GM18498 (cell line): ENCODE measurements around the gene CRHR1.

Source experiments
- ATAC-seq: cut with Tn5 transposase; IDR thresholded peaks from one replicate; pipeline ENCODE4 v1.9.1; 2021; ENCODE audit warnings: mild to moderate bottlenecking, moderate library complexity; ENCODE audit not compliant: unreplicated experiment

The CRHR1 gene

DNA sequence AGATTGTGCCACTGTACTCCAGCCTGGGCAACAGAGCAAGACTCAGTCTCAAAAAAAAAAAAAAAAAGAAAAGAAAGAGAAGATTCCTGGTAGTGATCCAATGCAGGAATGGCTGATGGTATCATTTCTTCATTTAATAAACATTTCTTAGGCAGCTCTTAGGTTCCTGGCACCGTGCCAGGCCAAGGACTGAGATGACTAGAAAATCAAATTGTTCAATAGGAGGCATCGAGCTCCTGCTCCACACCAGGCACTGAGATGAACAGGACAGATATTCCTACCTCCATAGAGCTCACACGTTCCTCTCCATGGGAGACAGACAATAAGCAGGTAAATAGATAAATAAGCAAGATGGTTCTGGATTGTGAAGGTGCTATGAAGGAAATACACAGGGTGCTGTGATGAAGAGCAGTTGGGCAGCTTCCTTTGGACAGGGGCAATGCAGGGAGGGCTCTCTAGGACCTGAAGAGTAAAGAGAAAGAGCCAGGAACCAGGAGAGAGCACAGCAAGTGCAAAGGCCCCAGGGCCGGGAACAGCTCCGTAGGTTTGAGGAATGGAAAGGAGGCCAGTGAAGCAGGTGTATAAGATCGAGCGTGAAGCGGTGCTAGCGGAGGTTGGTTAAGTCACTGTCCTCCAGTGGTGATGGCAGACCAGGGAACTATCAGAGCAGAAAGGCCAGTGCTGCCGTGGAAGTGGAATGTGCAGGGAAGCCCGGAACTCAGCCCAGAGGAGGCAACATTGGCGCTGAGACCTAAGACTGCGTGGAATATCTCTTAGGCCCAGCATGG is 26.5 kb upstream of the CRHR1 start:
- no peak for ATAC-seq

DNA sequence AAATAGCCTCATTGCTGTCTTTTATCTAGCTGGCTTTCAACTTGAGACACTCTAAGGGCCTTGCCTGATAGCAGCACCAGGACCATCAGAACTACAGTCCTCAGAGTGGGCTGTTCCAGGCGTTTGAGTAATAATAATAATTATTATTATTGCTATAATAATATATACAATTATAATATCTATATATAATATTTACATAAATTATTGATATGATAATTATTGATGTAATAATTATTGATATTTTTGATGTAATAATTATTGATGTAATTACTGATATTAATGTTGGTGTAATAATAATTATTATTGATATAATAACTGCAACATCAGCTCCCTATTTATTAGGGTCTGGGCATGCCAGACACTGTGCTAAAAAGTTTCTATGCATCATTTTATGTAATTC is 25.6 kb upstream of the CRHR1 start:
- no peak for ATAC-seq

DNA sequence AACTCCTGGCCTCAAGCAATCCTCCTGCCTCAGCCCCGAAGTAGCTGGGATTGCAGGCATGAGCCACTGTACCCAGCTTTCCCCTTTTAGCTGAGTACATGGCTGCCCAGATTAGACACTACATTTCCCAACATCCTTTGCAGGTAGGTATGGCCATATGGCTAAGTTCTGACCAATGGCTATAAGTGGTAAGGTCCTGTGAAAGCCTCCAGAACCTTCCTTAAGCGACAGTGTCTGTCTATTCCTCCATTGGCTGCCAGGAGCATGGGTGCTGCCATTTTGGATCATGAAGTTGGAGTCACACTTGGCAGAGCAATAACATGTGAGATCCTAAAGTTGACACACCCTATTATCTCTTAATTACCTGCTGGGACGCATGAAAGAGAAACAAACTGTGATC is 24.4 kb upstream of the CRHR1 start:
- no peak for ATAC-seq

DNA sequence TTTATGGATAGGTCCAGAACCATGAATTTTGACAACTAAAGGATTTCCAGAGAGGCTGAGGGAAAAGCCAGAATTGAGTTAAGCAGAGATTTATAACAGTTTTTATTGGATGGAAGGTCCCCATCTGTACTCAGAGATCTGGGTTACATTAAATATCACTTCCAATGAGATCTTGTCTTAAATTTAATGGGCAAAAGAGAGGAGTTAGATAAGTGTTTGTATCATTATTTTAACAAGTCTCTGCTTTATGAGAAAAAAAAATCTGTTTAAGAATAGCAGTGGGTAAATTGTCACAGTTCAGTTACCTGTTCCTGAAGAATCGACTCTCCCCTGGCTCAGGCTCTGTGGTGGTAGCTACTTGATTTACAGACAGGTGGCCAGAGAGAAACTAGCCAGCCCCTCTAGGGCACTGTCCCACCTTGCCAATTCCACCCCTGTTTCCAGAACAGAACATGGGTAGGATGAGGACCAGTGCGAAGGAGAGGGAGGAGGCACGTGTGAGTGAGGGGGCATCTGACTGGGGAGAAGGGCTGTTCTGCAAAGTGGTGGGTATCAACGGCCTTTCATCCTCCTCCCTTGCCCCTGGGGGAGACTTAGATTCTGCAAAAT is 22.1 kb upstream of the CRHR1 start:
- ATAC-seq, result no peak

DNA sequence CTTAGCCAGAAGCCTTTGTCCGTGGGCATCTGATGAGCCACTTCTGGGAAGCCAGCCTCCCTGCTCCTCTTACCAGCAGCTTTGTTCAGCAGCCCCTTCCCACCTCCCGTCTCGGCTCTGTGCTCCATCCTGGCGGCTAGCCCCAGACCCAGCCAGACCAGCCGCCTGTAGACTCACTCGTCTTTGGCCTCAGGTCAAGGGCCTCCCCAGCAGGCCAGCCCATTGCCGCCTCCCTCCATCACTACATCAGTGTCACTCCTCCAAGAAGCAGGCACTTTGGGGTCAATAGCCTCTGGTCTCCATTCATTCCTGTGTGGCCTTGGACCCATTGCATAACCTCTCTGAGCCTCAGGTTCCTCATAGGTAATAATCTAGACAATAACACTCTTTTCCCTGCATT is 20.9 kb upstream of the CRHR1 start:
- no peak for ATAC-seq

DNA sequence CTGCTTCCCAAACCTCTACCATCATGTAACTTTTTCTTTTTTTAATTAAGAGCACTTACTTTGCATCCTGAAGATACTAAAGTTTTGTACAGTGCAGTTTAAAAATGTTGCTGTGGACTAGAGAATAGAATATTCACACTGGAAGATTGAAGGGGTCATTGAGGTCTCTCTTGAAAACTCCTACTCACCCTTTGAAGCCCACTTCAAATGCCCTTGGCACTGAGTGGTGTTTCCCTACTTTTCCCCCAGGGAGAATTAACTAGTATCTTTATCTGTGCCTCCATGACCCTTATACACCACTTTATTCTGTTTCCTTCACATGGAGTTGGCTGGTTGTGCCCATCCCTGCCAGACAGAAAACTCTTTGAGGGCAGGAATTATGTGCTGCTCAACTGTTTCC is 19.6 kb upstream of the CRHR1 start:
- ATAC-seq, result no peak

DNA sequence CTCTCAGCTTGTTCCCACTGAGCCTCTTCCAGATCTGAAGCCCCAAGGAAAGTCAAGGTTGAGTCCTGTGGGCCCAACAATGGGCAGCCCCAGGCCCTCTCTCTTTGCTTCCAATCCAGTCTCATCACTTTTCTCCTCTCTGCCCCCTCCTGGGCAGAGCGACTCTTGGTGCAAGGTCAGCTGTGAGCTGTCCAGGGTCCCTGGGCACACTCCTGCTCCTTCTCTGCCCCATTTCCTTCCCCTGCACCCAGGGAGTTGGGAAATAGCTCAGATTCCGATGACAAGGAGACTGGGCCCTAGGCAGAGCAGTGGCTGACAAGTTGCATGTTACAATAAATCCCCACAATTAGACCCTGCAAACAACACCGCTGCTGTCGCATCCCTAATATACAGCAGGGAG is 16.1 kb upstream of the CRHR1 start:
- ATAC-seq, result no peak

DNA sequence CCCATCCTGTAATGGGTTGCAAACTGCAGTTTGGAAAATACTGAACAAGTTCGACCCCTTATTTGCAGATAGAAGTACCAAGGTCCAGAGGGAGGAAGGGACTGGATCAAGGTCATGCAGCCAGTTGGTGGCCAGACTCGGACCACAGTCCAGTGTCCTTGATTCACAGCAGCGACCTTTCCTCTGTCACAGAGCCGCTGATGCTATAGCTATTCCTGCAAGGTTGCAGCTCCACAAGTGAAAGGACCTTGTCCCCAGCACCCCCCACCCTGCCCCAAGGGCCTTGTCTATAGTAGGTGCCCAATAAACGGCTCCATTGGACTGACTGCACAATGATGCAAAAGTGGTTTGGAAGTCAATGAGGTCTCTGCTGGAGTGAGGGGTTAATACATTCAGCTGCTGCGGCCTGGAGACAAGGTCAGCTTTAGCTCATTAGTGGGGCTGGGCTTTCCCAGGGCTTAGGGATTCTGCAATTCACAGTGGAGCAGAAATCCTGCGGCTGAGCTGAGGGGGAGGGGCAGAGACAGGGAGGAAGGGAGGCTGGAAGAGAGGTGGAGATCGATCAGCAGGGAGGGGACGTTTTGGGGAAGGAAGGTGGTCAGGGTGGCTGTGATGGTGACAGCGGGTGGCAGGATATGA is 13.4 kb upstream of the CRHR1 start:
- no peak for ATAC-seq

DNA sequence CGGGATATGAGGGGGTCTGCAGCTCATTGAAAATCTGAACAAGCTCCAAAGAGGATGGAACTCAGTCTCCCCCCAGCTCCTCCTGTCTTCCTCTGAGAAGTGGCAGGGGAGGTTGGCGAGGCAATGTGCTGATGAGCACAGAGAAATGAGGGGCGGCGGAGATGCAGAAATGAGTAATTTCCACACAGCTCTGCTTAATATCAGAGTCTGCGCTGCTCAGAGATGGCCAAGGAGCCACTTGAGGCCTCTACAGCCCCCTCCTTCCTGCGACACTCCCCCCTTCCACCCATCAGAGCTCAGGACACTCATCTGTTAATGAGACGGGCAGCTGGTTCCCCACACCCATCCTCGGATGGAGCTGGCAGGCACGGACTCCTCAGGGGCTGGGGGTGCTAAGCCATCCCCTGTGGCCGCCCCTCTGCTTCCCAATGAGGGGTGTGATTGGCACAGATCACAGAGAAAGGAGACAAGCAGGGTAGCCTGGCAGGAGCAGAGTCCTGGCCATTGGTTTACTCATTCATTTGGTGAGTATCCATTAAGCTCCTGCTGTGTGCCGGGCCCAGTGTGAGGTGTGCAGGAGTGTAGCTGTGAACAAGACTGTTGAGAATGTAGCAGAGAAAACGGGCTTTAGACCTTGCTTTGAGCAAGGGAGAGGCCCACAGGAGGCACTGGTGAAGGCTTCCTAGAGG is 12.7 kb upstream of the CRHR1 start:
- ATAC-seq, result no peak

DNA sequence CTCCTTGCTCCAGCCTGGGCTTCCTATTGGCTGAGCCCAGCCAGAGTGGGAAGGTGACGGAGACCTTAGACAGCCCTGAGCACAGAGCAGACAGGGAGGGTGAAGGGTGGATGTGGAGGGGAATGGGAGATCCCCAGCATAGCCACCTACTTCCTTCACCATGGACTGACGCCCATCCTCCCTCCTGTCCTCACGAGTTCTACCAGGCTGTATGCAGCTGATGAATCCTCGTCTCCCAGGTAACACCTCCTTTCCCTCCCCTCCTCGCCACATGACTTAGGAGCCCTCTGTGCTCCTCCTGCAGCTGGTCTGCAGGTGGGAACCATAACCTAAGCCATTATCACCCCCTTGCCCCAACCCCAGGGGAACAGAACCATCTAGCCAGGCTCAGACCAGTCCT is 9.0 kb upstream of the CRHR1 start:
- ATAC-seq, result no peak

DNA sequence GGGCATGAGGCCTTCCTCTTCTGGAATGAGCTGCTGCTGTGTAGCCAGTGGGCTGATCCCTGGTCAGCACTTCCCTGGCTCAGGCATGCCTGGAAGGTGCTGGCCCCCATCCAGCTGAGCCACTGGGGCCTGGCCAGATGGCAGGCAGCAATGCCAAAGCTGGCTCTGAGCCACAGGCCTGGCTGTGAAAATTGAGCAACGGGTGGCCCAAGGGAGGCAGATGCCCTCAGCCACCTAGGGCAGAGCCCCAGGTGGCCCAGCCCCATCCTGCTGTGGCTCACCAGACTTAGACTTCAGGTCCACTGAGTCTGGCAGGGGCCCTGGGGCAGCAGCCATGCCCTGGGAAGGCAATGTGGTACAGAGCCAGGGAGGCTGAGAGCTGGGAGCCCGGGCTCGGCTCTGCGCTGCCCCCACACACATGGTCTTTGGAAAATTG is 8.5 kb upstream of the CRHR1 start:
- ATAC-seq, result no peak

DNA sequence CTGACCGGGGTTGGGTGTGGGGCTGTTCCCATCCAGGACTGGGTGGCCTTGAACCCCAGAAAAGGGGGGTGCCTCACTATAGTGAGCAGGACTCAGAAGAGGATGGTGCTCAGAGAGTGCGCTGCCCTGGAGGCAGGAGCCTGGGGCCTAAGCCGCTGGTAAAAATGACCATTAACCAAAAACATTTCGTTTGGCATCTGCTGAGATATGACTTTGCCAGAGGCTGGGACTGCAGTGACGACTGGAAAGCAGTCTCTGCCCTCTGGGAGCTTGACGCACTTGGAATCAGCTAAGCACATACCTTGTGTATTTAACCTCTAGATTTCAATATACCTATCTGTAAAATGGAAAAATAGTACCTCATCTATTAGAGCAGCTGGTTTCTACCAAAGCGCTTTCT is 7.2 kb upstream of the CRHR1 start:
- no peak for ATAC-seq

DNA sequence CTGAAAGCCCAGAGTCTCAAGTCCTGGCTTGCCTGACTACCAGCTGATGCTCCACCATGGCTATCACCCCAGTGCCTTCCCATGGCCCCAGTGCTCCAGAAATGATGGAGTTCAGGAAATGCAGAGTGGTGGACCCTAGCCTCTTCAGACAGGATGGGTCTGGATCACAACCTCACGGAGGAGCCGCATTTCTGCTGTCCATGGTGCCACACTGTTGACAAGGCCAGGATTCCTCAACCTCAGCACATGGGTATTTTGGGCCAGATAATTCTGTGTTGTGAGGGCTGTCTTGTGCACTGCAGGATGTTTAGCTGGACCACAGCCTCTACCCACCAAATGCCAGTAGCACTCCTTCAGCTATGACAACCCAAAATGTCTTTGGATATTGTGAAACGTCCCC is 6.7 kb upstream of the CRHR1 start:
- ATAC-seq, result no peak

DNA sequence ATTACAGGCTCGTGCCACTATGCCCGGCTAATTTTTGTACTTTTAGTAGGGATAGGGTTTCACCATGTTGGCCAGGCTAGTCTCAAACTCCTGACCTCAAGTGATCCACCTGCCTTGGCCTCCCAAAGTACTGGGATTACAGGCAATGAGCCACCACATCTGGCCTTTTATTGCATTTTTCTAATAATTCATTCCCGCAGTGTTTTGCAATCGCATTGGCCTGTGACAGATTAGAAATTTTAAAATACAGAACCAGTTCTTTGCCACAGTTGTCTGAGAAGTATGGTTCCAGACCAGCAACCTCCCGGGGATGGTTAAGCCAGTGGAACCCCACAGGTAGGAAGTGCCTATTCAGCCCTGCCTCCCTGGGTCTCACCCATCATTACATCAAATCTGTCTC is 3.2 kb upstream of the CRHR1 start:
- ATAC-seq, result no peak

DNA sequence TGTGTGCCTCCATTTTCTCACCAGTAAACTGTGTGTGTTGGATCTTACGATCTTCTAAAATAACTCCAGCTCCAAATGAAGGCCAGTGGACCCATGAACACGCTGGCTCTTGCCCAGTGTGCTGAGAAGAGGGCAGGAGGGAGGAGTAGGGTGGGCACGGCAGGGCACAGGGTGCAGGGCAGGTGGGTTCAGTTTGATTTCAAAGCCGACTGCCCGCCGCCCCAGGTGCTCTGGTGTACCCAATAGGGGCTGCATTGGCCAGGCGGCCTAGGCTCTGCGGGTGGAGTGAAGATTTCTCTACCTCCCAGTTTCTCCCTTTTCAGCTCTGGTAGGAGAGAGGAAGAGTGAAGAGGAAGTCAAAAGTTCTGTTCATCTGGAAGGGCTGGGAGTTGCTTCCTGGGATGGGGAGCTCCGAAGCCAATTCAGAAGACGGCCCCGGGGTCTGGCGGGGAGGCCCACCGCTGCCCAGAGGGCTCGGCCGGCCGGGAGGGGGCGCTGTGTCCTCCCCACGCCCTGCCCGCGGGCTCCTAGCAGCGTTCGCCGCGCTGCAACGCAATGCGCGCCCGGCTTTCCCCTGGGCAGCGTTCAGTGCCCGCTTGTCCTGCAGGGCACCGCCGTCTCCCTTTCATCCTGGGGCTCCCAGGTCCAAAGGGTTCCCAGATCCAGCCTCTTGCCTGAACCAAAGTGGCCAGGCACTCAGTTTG is 1.1 kb upstream of the CRHR1 start:
- no peak for ATAC-seq

DNA sequence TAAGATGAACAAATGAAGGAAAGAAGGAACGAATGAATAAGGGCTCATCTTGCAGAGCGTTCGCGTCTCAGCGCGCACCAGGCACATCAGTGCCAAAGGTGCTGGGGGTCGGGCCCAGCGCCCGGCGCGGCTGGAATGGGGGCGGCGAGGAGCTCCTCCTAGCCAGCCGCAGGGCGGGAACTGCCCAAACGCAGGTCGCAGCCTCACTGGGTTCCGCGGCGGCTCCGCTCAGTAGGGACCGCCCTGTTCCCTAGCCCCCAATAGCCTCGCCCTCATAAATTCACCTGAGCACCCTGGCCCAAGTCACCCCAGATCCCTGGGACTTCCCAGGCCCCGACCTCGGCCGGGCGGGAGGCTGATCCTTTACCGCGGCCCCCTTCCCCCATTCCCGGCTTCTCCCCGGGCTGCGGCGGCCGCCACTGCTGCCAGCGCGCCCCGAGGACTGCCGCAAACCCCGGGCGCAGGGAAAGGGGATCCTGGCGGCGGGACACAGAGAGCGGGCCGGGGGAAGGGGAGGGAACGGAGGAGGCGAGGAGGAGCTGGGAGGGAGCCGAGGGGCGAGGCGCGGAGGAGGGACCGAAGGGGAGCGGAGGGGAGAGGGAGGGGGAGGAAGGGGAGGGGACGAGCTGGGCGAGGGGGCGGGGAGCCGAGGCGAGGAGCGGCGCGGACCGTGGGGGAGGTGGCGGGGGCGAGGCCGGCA is 377 bp upstream of the CRHR1 start:
- no peak for ATAC-seq

DNA sequence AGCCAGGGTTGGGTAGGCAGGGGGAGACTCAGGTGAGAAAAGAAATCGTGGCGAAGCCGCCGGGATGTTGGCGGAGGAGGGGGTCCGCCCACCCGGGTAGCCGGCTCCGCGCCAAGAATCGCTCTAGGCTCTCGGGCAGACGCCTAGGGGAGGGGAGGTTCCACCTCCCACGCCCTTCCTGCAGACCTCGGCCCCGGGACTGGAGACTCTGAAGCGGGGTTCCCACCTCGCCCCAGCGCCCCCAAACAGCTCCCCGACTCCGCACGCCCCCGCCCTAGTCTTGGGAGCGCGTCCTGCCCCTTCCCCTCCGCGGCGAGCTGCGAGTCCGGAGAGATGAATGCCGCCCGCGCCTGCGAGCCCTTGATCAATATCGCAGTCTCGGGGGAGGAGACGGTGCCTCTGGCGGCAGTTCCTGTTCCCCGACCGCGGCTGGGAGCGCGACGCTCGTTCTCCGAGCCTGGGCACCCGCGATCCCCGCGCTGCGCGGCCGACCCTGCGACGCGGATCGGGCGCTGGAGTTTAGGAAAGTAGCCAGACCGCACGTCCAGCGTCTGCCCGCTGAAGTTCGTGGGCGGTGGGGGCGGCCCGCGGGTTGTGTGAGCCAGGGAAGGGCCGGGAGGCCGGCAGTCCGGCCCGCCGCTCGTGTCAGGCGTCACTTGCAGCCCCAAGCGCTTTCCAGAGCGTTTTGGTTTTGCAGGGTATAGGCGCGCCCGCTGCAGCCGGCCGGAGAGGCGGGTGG is 790 bp downstream of the CRHR1 start:
- ATAC-seq, result no peak

DNA sequence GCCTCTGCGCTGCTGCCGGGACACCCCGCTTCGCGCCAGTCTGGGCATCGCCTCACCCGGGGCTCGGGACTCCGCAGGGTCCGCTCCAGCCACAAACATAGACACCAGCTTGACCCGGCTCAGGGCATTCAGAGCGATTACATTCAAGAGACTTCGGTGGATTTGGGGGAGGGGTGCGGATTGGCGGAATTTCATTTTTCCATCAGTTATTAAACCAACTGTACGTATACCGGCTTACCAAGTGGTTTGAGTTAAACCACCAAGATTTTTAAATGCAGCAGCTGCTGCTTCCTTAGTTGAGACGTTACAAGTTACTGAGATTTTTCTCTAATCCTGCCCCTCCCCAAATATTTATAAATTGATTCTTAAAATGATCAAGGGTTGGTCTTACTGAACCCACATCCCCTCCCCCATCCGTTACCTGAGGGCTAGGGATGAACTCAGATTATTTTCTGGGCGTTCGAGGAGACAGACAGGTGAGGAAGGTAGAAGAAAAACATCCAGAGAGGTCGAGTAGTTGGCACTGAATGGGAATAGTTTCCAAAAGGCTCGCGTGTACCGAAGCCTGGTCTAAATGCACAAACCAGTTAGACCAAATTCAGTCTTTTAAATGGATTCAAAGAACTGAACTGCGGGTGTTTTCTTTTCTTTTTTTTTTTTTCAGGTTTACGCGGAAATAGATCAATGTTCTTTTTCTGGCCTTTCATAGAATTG is 1.5 kb downstream of the CRHR1 start:
- ATAC-seq, result no peak

DNA sequence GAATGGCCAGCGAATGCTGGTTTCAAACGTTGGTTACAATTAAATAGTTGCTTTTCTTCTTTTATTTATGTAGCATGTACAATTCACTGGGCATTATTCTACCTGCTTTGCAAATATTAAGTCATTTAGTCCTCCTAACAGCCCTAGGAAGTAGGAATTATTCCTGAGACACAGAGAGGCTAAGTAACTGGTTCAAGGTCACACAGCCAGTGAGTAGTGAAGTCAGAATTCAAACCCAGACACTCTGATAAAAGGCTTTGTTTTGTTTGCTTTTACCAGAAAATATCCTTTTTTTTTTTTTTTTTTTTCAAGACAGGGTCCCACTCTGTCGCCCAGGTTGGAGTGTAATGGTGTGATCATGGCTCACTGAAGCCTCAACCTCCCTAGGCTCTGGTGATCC is 2.2 kb downstream of the CRHR1 start:
- ATAC-seq, result no peak
